ENCODE data around the gene CDH4. TPM values are rescaled to one million over a fixed set of nuclear protein-coding genes. Genes with fewer than 3 reads are reported as not detected.

The CDH4 gene
- total RNA-seq, 3 donors from 2014 or later (not counting 1 experiment from before 2014, with no cell fraction given) = 0.18 TPM; not detected in 2

- intact Hi-C loops (cut with micrococcal nuclease) = loop anchor here (10.0 kb wide), 1 partner anchor 1951 kb away; the partner anchor contains the start of genes FAM217B and PPP1R3D
- H3K27me3 ChIP-seq (ENCODE audit: control insufficient read depth, insufficient read depth, low read length) = no peaks in the 10 kb centered on the region
- no peak overlapping the region for H3K27ac ChIP-seq (ENCODE audit: low read length)
- peaks cover 0 to 5% of the 10 kb centered on the region in 2 donors for H3K4me1 Mint-ChIP-seq
- H3K36me3 Mint-ChIP-seq = no peaks in the 10 kb centered on the region
- no peak for TF ChIP-seq CTCF (IDR thresholded peaks at IDR 0.05)
- 85% methylated on average over 13 of the region's 13 CpGs for WGBS (ENCODE audit: insufficient coverage)
- no peak overlapping the region for H3K4me3 Mint-ChIP-seq
- no peak for ATAC-seq
- no peaks in the 10 kb centered on the region for H3K36me3 ChIP-seq (ENCODE audit: control insufficient read depth, insufficient read depth, low read length)
- no peaks in the 10 kb centered on the region for H3K9me3 ChIP-seq (ENCODE audit: control insufficient read depth, insufficient read depth, low read length)
- DNase-seq = no peak
- no peaks in the 10 kb centered on the region for H3K9me3 Mint-ChIP-seq
- H3K27ac Mint-ChIP-seq = no peak overlapping the region
- no peak overlapping the region for H3K4me3 ChIP-seq (ENCODE audit: low read length)
- peaks cover 0 to 3% of the 10 kb centered on the region in 2 donors for H3K27me3 Mint-ChIP-seq (ENCODE audit: low read depth in 2 of 2)
- no peaks in the 10 kb centered on the region for H3K4me1 ChIP-seq (ENCODE audit: control insufficient read depth, insufficient read depth, low read length)
These were observed 643.6 kb downstream of the CDH4 start for GRCh38 chr20:61895686-61896057.

- Histone ChIP-seq H3K4me3 (ENCODE audit: low read length) (no peak overlapping the region), H3K27ac (ENCODE audit: low read length) (no peak overlapping the region), H3K36me3 (ENCODE audit: control insufficient read depth, insufficient read depth, low read length) (no peaks in the 10 kb centered on the region), H3K9me3 (ENCODE audit: control insufficient read depth, insufficient read depth, low read length) (no peaks in the 10 kb centered on the region), H3K27me3 (ENCODE audit: control insufficient read depth, insufficient read depth, low read length) (no peaks in the 10 kb centered on the region), H3K4me1 (ENCODE audit: control insufficient read depth, insufficient read depth, low read length) (no peaks in the 10 kb centered on the region)
- ATAC-seq (peak in 2 of 3 donors; percentile 70 to 72), DNase-seq (peak; percentile 30 to 51)
- Mint-ChIP-seq H3K36me3 (no peaks in the 10 kb centered on the region), H3K27ac (no peak overlapping the region), H3K27me3 (ENCODE audit: low read depth in 2 of 2) (peaks cover 0 to 3% of the 10 kb centered on the region in 2 donors), H3K9me3 (no peaks in the 10 kb centered on the region), H3K4me3 (no peak overlapping the region), H3K4me1 (peaks cover 0 to 6% of the 10 kb centered on the region in 2 donors)
- WGBS (ENCODE audit: insufficient coverage) = 44% methylated on average over 28 of the region's 28 CpGs
- intact Hi-C loops (cut with micrococcal nuclease) = loop anchor here (10.0 kb wide), 1 partner anchor 1952 kb away; the partner anchor contains the start of genes FAM217B and PPP1R3D
- peak; percentile 66 for TF ChIP-seq CTCF (IDR thresholded peaks at IDR 0.05)
These were observed 644.2 kb downstream of the CDH4 start for GRCh38 chr20:61896058-61896961.

DNA sequence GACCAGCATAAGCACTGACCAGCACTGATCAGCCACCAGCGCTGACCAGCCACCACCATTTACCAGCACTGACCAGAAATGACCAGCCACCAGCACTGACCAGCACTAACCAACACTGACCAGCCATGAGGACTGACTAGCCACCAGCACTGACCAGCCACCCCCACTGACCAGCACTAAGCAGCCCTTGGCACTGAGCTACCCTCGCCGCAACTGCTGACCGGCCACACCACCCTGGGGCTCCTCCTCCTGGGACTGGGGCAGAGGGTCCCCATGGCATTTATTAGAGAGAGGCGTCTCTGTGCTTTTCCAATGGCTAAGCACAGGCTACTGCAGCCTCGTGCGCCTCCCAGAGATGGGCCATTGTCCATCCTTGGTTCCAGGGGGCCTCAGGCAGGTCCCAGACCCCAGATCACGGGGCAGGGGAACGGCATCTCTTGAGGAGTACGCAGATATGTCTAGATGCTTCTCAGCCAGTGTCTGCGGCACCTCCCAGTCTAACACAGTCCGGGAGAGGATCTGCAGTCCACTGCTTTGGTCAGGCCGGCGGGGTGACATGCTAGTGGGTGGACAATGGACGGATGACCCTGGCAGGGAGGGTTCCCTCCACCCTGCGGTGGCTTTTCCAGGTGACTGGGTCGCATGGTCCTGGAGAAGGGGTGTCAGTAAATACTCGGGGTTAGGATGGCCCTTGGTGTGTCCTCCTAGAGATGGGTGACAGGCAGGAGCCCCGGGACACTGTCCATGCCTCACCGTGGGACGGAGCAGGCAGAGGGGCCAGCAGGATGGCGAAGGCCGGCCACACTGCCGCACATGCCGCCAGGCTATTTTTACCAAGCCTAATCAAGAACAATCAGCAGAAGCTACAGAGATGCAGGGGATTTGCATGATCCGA lies 645.6 kb downstream of the CDH4 start:
- H3K36me3 ChIP-seq (ENCODE audit: control insufficient read depth, insufficient read depth, low read length) = no peaks in the 10 kb centered on the region
- DNase-seq = no peak
- no peak for ATAC-seq
- intact Hi-C loops (cut with micrococcal nuclease) = loop anchor here (10.0 kb wide), 1 partner anchor 1953 kb away; the partner anchor contains the start of genes FAM217B and PPP1R3D
- no peaks in the 10 kb centered on the region for H3K36me3 Mint-ChIP-seq
- no peak overlapping the region for H3K27ac Mint-ChIP-seq
- H3K27ac ChIP-seq (ENCODE audit: low read length) = no peak overlapping the region
- H3K9me3 ChIP-seq (ENCODE audit: control insufficient read depth, insufficient read depth, low read length) = no peaks in the 10 kb centered on the region
- no peak overlapping the region for H3K4me3 ChIP-seq (ENCODE audit: low read length)
- H3K4me1 Mint-ChIP-seq = peaks cover 6 to 14% of the 10 kb centered on the region in 2 donors
- TF ChIP-seq CTCF (IDR thresholded peaks at IDR 0.05) = no peak
- H3K9me3 Mint-ChIP-seq = no peaks in the 10 kb centered on the region
- H3K4me3 Mint-ChIP-seq = no peak overlapping the region
- H3K4me1 ChIP-seq (ENCODE audit: control insufficient read depth, insufficient read depth, low read length) = no peaks in the 10 kb centered on the region
- WGBS (ENCODE audit: insufficient coverage) = 90% methylated on average over 26 of the region's 26 CpGs
- H3K27me3 ChIP-seq (ENCODE audit: control insufficient read depth, insufficient read depth, low read length) = no peaks in the 10 kb centered on the region
- peaks cover 0 to 6% of the 10 kb centered on the region in 2 donors for H3K27me3 Mint-ChIP-seq (ENCODE audit: low read depth in 2 of 2)
